GM19452 (cell line): ENCODE measurements around the gene GLE1.
A peak's percentile ranks its signal among the peaks of the same experiment; 100 is the strongest.
"Not testable (repeated sequence)": the region's sequence is repeated elsewhere in the genome, so short reads cannot be mapped to it uniquely, and the experiment has no call there.

ENCODE experiments used
- ATAC-seq: cut with Tn5 transposase; IDR thresholded peaks from one replicate; pipeline ENCODE4 v1.9.1; 2021; ENCODE audit not compliant: unreplicated experiment

Gene GLE1

DNA sequence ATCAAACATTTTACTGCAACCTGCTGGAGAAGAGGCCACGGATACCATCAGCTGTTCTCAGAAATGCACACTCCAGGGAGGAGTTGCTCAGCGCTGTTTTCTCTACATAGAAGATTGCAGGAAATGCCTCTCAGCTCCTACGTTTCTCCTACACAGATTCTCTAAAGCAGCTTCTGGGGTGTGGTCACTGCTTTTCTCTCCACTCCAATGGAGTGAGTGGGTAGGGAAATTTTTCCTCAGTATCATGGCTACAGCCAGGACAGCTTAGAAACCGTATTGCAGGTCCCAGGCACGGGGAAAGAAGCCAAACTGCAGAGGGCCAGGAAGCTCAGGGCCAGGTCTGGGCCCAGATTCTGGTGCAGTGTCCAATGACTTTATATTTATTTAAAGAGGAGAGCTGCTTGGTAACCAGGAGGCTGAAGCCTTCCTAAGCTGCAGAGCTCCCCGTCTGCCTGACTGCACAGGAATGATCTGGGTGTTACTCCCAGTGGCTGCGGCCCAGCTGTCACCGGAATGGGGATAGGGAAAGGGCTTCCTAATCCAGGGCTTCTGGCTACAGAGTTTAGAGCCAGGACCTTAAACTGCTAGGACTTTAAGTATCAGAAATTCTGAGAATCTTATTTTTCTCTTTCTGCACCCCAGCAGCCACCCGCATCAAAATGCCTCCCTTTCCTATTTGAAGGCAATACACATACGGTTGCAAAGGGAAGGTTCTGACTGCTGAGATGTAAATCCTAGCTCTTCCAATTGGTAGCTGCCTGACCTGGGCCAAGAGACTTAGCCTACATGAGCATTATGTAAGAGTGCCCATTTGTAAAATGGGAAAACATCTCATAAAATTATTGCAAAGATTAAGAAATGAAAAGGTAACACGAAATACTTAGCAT lies 46.5 kb downstream of the GLE1 start:
- no peak for ATAC-seq

GRCh38 chr9:128551657-128552152 lies 47.2 kb downstream of the GLE1 start:
- ATAC-seq, result no peak

DNA sequence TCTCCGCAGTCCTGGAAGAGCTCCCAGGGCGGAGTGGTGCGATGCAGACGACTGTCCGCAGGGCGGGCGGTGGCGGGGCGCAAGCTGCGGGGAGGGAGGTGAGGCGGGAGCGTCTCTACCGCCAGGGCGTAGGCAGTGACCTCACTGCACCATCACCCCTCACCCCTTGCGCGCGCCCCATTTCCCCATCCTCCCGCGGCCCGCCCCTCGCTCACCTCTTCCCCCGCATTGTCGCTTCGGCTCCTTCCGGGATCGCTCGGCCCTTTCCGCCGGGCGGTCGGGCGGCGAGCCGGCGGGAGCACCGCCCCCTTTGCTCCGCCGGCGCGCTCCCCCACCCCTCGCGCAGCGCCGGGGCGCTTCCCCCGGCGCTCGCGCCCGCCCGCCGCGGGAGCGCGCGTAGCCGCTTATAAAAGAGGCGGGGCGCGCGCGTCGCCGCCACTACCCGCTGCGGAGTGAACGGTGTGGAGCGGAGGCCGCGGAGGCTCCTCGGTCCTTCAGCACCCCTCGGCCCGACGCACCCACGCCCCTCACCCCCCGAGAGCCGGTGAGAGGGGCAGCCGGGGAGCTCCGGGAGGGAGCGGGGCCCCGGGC lies 47.7 kb downstream of the GLE1 start, which contains the start of gene SPTAN1:
Gene SPTAN1, plus strand, starts transcription at position 435 of the 591 bp plus-strand sequence. CDS start 14,154 bp downstream, outside the sequence.
- peak; percentile 71 for ATAC-seq

GRCh38 chr9:128552744-128553440 lies 48.4 kb downstream of the GLE1 start:
- peak; percentile 30 for ATAC-seq

DNA sequence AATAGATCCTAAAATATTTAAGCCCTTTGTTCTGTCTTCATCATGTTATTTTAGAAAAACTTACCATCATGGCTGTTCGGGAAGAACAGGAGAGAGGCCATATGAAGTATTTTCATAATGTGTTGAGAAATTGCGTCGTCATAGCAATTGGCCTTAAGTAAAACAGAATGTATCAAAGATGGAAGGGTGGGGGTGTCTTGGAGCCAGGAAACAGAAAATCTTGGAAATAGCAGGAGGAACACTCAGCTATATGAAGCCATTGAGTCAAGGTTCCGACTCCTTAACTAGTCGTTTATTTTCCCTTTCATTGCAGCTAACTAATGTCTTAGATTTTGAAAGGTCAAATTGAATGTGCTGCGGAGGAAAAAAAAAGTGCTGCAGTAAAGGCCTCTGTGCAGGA lies 49.2 kb downstream of the GLE1 start:
- no peak for ATAC-seq

- no peak for ATAC-seq
Measured at GRCh38 chr9:128554155-128554862, 49.8 kb downstream of the GLE1 start.

GRCh38 chr9:128555180-128555721 lies 50.7 kb downstream of the GLE1 start:
- no peak for ATAC-seq

GRCh38 chr9:128556276-128556675 lies 51.8 kb downstream of the GLE1 start:
- ATAC-seq, result no peak

GRCh38 chr9:128556926-128557634 lies 52.6 kb downstream of the GLE1 start:
- ATAC-seq, result no peak

GRCh38 chr9:128558431-128559310 lies 54.2 kb downstream of the GLE1 start:
- no peak for ATAC-seq

- no peak for ATAC-seq
Measured at GRCh38 chr9:128565578-128565977, 61.1 kb downstream of the GLE1 start.

- no peak for ATAC-seq
Measured at GRCh38 chr9:128568470-128569078, 64.1 kb downstream of the GLE1 start.

DNA sequence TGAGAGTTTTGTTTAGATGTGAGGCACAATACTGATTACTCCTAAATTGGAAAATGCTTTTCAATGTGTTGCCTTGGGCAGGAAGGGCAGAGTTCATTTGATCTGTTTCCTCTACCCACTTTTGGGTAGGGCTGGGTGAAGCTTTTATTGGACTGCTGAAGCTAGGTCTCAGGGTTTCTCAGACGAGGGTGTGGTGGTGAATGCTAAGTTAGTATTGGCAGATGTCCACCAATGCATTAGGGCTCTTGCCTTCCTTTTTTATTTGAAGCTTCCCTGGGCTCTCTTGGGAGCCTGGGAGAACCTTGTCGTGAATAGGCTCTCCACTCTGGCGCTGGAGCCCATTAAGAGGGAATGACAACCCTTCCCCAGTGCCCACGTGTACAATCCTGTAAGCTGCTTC lies 71.0 kb downstream of the GLE1 start:
- ATAC-seq, result no peak

DNA sequence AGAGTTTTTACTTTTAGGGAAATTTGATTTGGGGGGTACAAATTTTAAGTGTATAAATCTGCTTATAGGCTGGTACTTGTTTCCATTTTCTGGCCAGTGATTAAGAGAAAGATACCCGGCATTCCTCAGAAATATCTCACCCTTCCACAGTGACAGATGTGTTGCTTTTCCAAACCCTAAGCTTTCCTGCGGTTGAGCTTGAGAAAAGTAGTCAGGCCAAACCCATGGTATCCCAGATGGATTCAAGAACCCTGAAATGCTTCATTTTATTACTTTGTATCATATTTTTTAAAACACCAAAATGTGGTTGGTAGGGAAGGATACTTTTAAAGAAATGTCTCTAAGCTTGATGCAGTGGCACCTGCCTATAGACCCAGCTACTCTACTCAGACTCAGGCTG lies 71.4 kb downstream of the GLE1 start:
- ATAC-seq, result no peak

DNA sequence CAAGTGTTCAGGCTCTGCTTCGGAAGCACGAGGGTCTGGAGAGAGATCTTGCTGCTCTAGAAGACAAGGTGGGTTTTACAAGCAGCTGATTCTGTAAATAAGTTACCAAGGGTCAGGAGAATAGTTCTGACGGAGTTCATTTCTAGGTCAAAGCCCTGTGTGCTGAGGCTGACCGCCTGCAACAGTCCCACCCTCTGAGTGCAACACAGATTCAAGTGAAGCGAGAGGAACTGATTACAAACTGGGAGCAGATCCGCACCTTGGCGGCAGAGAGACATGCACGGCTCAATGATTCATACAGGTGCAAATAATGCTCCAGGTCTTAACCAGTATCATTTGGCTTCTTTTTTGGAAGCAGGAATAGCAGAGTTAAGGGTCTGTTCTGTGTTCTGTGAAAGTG lies 72.7 kb downstream of the GLE1 start:
- no peak for ATAC-seq

GRCh38 chr9:128579194-128579593 lies 74.7 kb downstream of the GLE1 start:
- ATAC-seq, result no peak

- no peak for ATAC-seq
Measured at GRCh38 chr9:128580731-128581130, 76.2 kb downstream of the GLE1 start.

- not testable (repeated sequence) for ATAC-seq
Measured at GRCh38 chr9:128585155-128585554, 80.6 kb downstream of the GLE1 start.

DNA sequence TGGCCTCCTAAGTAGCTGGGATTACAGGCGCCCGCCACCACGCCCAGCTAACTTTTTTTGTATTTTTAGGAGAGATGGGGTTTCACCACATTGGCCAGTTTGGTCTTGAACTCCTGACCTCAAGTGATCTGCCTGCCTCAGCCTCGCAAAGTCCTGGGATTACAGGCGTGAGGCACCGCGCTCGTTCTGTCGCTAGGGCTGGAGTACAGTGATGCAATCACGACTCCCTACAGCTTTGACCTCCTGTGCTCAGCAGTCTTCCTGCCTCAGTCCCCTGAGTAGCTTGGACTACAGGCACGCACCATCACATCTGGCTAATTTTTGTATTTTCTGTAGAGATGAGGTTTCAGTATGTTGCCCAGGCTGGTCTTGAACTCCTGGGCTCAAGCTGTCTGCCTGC lies 82.4 kb downstream of the GLE1 start:
- not testable (repeated sequence) for ATAC-seq
